ENCODE data around the gene MRPS31. TPM values are rescaled to one million over a fixed set of nuclear protein-coding genes. Genes with fewer than 3 reads are reported as not detected.

The MRPS31 gene
- total and polyA plus RNA-seq, 2 donors (not counting 1 experiment from before 2014, with no cell fraction given), result 20.5 to 34.4 TPM

- WGBS (ENCODE audit: insufficient coverage), result no CpG with 5 or more reads among the region's 1 CpG
- peaks cover 11% of the 10 kb centered on the region for H3K4me1 Mint-ChIP-seq
These were observed 14.9 kb downstream of the MRPS31 start for GRCh38 chr13:40756042-40756441.

GRCh38 chr13:40755082-40755700, 15.8 kb downstream of the MRPS31 start:
- WGBS (ENCODE audit: insufficient coverage), result 100% methylated on average over 4 of the region's 7 CpGs
- Histone ChIP-seq H3K36me3 (replicated peaks in 1 of 2; ENCODE audit: control extremely low read depth in 1 of 2, control insufficient read depth in 1 of 2, extremely low read depth in 1 of 2, insufficient read depth in 2 of 2, low read length in 1 of 2) (peaks cover 6 to 55% of the 10 kb centered on the region in 2 experiments), H2AFZ (ENCODE audit: insufficient read depth, low read depth, low read length, poor library complexity, severe bottlenecking) (no peak overlapping the region), H3K79me2 (ENCODE audit: control insufficient read depth, insufficient read depth, low read length) (peaks cover 3% of the 10 kb centered on the region), H3K27ac (ENCODE audit: low read length in 2 of 2) (no peak overlapping the region), H3K27me3 (replicated peaks in 1 of 4; ENCODE audit: control extremely low read depth in 1 of 4, control insufficient read depth in 3 of 4, insufficient read depth in 4 of 4, low read length in 3 of 4) (no peaks in the 10 kb centered on the region), H3K9ac (ENCODE audit: low read length) (no peak overlapping the region), H3K4me1 (ENCODE audit: control insufficient read depth in 2 of 2, insufficient read depth in 2 of 2, low read length in 2 of 2) (no peaks in the 10 kb centered on the region), H3K4me2 (replicated peaks; ENCODE audit: low read depth, low read length, poor library complexity, severe bottlenecking) (no peak overlapping the region), H3K9me3 (ENCODE audit: control extremely low read depth in 1 of 3, control insufficient read depth in 2 of 3, insufficient read depth in 1 of 3, low read length in 2 of 3) (no peaks in the 10 kb centered on the region), H3K4me3 (ENCODE audit: control extremely low read depth in 1 of 5, extremely low read depth in 1 of 5, insufficient read depth in 1 of 5, low read depth in 2 of 5, low read length in 4 of 5) (no peak overlapping the region), H4K20me1 (ENCODE audit: control insufficient read depth, insufficient read depth, low read length, poor library complexity, severe bottlenecking) (no peaks in the 10 kb centered on the region)
- H3K27ac Mint-ChIP-seq, result no peak overlapping the region
- POLR2A ChIA-PET, result no interaction called here
- no peaks in the 10 kb centered on the region for H3K9me3 Mint-ChIP-seq (ENCODE audit: insufficient read depth)
- no peak overlapping the region for H3K4me3 Mint-ChIP-seq
- H3K4me1 Mint-ChIP-seq, result peaks cover 11% of the 10 kb centered on the region
- no peak for DNase-seq
- intact Hi-C loops (cut with micrococcal nuclease), result no loop called here
- CTCF ChIA-PET, result no interaction called here
- ATAC-seq (ENCODE audit: low read depth), result no peak
- TF ChIP-seq EZH2 (IDR thresholded peaks at IDR 0.05; ENCODE audit: borderline replicate concordance, insufficient read depth, low read depth, low read length, poor library complexity, severe bottlenecking), result no peak
- no peak for TF ChIP-seq CTCF (IDR thresholded peaks at IDR 0.05)
- no peaks in the 10 kb centered on the region for H3K27me3 Mint-ChIP-seq

More at GRCh38 chr13:40756042-40756441, 14.9 kb downstream of the MRPS31 start:
- Mint-ChIP-seq H3K27me3 (no peaks in the 10 kb centered on the region), H3K9me3 (ENCODE audit: insufficient read depth) (no peaks in the 10 kb centered on the region), H3K4me3 (no peak overlapping the region), H3K27ac (no peak overlapping the region)
- no peaks in the 10 kb centered on the region for H3K4me1 ChIP-seq (ENCODE audit: control insufficient read depth in 2 of 2, insufficient read depth in 2 of 2, low read length in 2 of 2)
- ATAC-seq (ENCODE audit: low read depth), result no peak
- H3K4me3 ChIP-seq (ENCODE audit: control extremely low read depth in 1 of 5, extremely low read depth in 1 of 5, insufficient read depth in 1 of 5, low read depth in 2 of 5, low read length in 4 of 5), result no peak overlapping the region
- CTCF ChIA-PET, result no interaction called here
- no peak overlapping the region for H3K9ac ChIP-seq (ENCODE audit: low read length)
- H3K27me3 ChIP-seq (replicated peaks in 1 of 4; ENCODE audit: control extremely low read depth in 1 of 4, control insufficient read depth in 3 of 4, insufficient read depth in 4 of 4, low read length in 3 of 4), result no peaks in the 10 kb centered on the region
- no peak overlapping the region for H3K27ac ChIP-seq (ENCODE audit: low read length in 2 of 2)
- TF ChIP-seq CTCF (IDR thresholded peaks at IDR 0.05), result no peak
- TF ChIP-seq EZH2 (IDR thresholded peaks at IDR 0.05; ENCODE audit: borderline replicate concordance, insufficient read depth, low read depth, low read length, poor library complexity, severe bottlenecking), result no peak
- no peaks in the 10 kb centered on the region for H4K20me1 ChIP-seq (ENCODE audit: control insufficient read depth, insufficient read depth, low read length, poor library complexity, severe bottlenecking)
- DNase-seq, result no peak
- no peaks in the 10 kb centered on the region for H3K9me3 ChIP-seq (ENCODE audit: control extremely low read depth in 1 of 3, control insufficient read depth in 2 of 3, insufficient read depth in 1 of 3, low read length in 2 of 3)
- H2AFZ ChIP-seq (ENCODE audit: insufficient read depth, low read depth, low read length, poor library complexity, severe bottlenecking), result no peak overlapping the region
- no peak overlapping the region for H3K4me2 ChIP-seq (replicated peaks; ENCODE audit: low read depth, low read length, poor library complexity, severe bottlenecking)
- POLR2A ChIA-PET, result no interaction called here
- intact Hi-C loops (cut with micrococcal nuclease), result no loop called here
- H3K36me3 ChIP-seq (replicated peaks in 1 of 2; ENCODE audit: control extremely low read depth in 1 of 2, control insufficient read depth in 1 of 2, extremely low read depth in 1 of 2, insufficient read depth in 2 of 2, low read length in 1 of 2), result peaks cover 6 to 57% of the 10 kb centered on the region in 2 experiments
- peaks cover 7% of the 10 kb centered on the region for H3K79me2 ChIP-seq (ENCODE audit: control insufficient read depth, insufficient read depth, low read length)

Measured in B cell (primary cell).